Endothelial cell of umbilical vein (primary cell): Measurements from ENCODE around the gene CAND1. TPM values are rescaled to one million over a fixed set of nuclear protein-coding genes. Genes with fewer than 3 reads are reported as not detected.

Experiments used
- BruUV-seq: library from RNA; stranded (reverse); fragments of 400-500 nt; replicated peaks from 2 replicates; lab custom pipeline; 2021; lab: Mats Ljungman, UMichigan
- CTCF ChIA-PET: fragments of 300-600, 350-600 bp; sonication (Branson Sonifier 250); formaldehyde crosslinking; loops from one replicate; lab custom pipeline; 2021; ENCODE audit warnings: antibody characterized with exemption, inconsistent platforms; lab: Charles Lee
- POLR2A ChIA-PET: fragments of 300-600, 350-600 bp; sonication (Branson Sonifier 250); formaldehyde crosslinking; loops from one replicate; lab custom pipeline; 2021; ENCODE audit warnings: antibody characterized with exemption, inconsistent platforms; lab: Charles Lee
- DNase-seq: peaks from one replicate; pipeline ENCODE4 v3.0.0-alpha.2; 2011; ENCODE audit warnings: low read depth, low spot score
- FAIRE-seq: peaks from 2 replicates; lab custom pipeline; 2011; peaks lifted over from hg19 to GRCh38; lab: Jason Lieb, UNC
- H2AFZ ChIP-seq: 2 replicates; pipeline ENCODE4 v1.6.0; 2012; ENCODE audit warnings: low read depth, low read length, control low read depth, inconsistent platforms
- H3K27ac ChIP-seq: 2 replicates; pipeline ENCODE4 v1.5.1; 2011; ENCODE audit warnings: low read depth, mild to moderate bottlenecking, control low read depth, low read length, moderate library complexity; ENCODE audit not compliant: insufficient read depth
- H3K27me3 ChIP-seq, 2 experiments: 2 replicates each; pipeline versions ENCODE4 v1.6.0 to v1.6.1; 2011; ENCODE audit warnings: low read length in 2 of 2, mixed read lengths in 1 of 2; ENCODE audit not compliant: control insufficient read depth in 2 of 2, insufficient read depth in 2 of 2
- H3K36me3 ChIP-seq, 2 experiments: 2 replicates in 1 of 2; 3 replicates in 1 of 2; pipeline ENCODE4 v1.5.1; 2011; ENCODE audit warnings: low read length in 2 of 2, mild to moderate bottlenecking in 1 of 2, moderate library complexity in 1 of 2; ENCODE audit not compliant: control insufficient read depth in 2 of 2, insufficient read depth in 2 of 2; ENCODE audit errors: extremely low read depth in 1 of 2
- H3K4me1 ChIP-seq: 3 replicates; pipeline ENCODE4 v1.5.1; 2011; ENCODE audit warnings: mild to moderate bottlenecking, low read length; ENCODE audit not compliant: control insufficient read depth, insufficient read depth; ENCODE audit errors: extremely low read depth
- H3K4me2 ChIP-seq: 2 replicates; pipeline ENCODE4 v1.6.1; 2011; ENCODE audit warnings: low read length, control low read depth, mixed read lengths; ENCODE audit not compliant: insufficient read depth
- H3K4me3 ChIP-seq, 3 experiments: fragments of 200-600 bp in 1 of 3; sonication (generic), shearing (Covaris generic) in 1 of 3; replicated peaks in 1 of 3; 2 replicates each; pipeline ENCODE4 v1.5.1; 2011 to 2016; ENCODE audit warnings: control low read depth in 3 of 3, low read length in 3 of 3, mild to moderate bottlenecking in 2 of 3, inconsistent platforms in 1 of 3, low read depth in 1 of 3, moderate library complexity in 1 of 3; ENCODE audit not compliant: insufficient read depth in 1 of 3
- H3K79me2 ChIP-seq: 2 replicates; pipeline ENCODE4 v1.6.0; 2012; ENCODE audit warnings: low read length, inconsistent platforms; ENCODE audit not compliant: control insufficient read depth, insufficient read depth
- H3K9ac ChIP-seq: replicated peaks from 2 replicates; pipeline ENCODE3; 2011; ENCODE audit warnings: low read length, control low read depth; ENCODE audit not compliant: insufficient read depth; ENCODE audit errors: extremely low read depth
- H3K9me1 ChIP-seq: replicated peaks from 3 replicates; pipeline ENCODE4 v1.6.0; 2011; ENCODE audit warnings: mild to moderate bottlenecking, low read length; ENCODE audit not compliant: control insufficient read depth, insufficient read depth; ENCODE audit errors: extremely low read depth
- H3K9me3 ChIP-seq: replicated peaks from 2 replicates; pipeline ENCODE4 v1.5.1; 2012; ENCODE audit warnings: low read length, inconsistent platforms; ENCODE audit not compliant: control insufficient read depth, insufficient read depth
- H4K20me1 ChIP-seq: replicated peaks from 2 replicates; pipeline ENCODE3; 2011; ENCODE audit warnings: mild to moderate bottlenecking, low read length; ENCODE audit not compliant: control insufficient read depth, insufficient read depth; ENCODE audit errors: extremely low read depth
- EZH2 ChIP-seq: IDR thresholded peaks from 2 replicates; pipeline ENCODE4 v1.6.1; 2012; ENCODE audit warnings: borderline replicate concordance, low read depth, mild to moderate bottlenecking, moderate library complexity, low read length, inconsistent platforms; ENCODE audit not compliant: severe bottlenecking
- FOS ChIP-seq: IDR thresholded peaks from 2 replicates; pipeline ENCODE4 v1.6.1; 2011; ENCODE audit warnings: mild to moderate bottlenecking, low read length, moderate library complexity, borderline replicate concordance; ENCODE audit not compliant: insufficient read depth
- GATA2 ChIP-seq: IDR thresholded peaks from 2 replicates; pipeline ENCODE4 v1.7.0; 2011; ENCODE audit warnings: low read depth, mild to moderate bottlenecking, moderate library complexity, mixed read lengths, low read length; ENCODE audit not compliant: insufficient read length, insufficient read depth
- JUN ChIP-seq: IDR thresholded peaks from 2 replicates; pipeline ENCODE4 v1.6.1; 2011; ENCODE audit warnings: borderline replicate concordance, low read depth; ENCODE audit not compliant: insufficient read length, insufficient read depth
- MYC ChIP-seq: IDR thresholded peaks from one replicate; pipeline ENCODE4 v1.6.1; 2011; ENCODE audit warnings: mild to moderate bottlenecking, low read depth, low read length
- POLR2A ChIP-seq: IDR thresholded peaks from 2 replicates; pipeline ENCODE4 v1.6.1; 2012; ENCODE audit warnings: low read depth, mild to moderate bottlenecking, control low read depth, low read length
- POLR2AphosphoS5 ChIP-seq: IDR thresholded peaks from 2 replicates; pipeline ENCODE4 v1.6.1; 2012; ENCODE audit warnings: low read depth, mild to moderate bottlenecking, control low read depth, low read length, moderate library complexity; ENCODE audit not compliant: insufficient read depth
- dilution Hi-C: fragments of 300-500 bp; cut with MboI; formaldehyde crosslinking; loops from one replicate; pipeline ENCODE4 v1.15.0; 2019; ENCODE audit warnings: low sequenced_read_pairs; ENCODE audit not compliant: extremely low pct_ligation_motif_present
- intact Hi-C: fragments of 100-400 bp; cut with micrococcal nuclease; formaldehyde crosslinking; loops from one replicate; pipeline ENCODE4 v1.10.0; 2022
- polyA plus RNA-seq, 4 experiments: library from polyadenylated mRNA; depleted of rRNA in 3 of 4; stranded (reverse) in 3 of 4; unstranded in 1 of 4; fragments of >200 nt; gene quantifications; 2 replicates each; pipeline versions ENCODE4 v1.2.1 to v1.2.3, GENCODE V29; 2011 to 2012; ENCODE audit warnings: missing spikeins in 1 of 4
- total RNA-seq: library from RNA; stranded (reverse); gene quantifications from 2 replicates; pipeline ENCODE4 v1.2.3, GENCODE V29; 2021
- TF ChIP-seq, protein P1 (sequence below), 2 donors: IDR thresholded peaks; 1 replicate in 1 of 2; 2 replicates in 1 of 2; pipeline ENCODE4 v1.5.1; 2011; ENCODE audit warnings: low read length in 2 of 2, mild to moderate bottlenecking in 2 of 2, moderate library complexity in 2 of 2, control low read depth in 1 of 2, inconsistent platforms in 1 of 2, low read depth in 1 of 2; ENCODE audit not compliant: insufficient read depth in 1 of 2; ENCODE audit errors: extremely low read depth in 1 of 2
- TF ChIP-seq, protein P2 (sequence below): IDR thresholded peaks from 2 replicates; pipeline ENCODE4 v1.6.1; 2011; ENCODE audit not compliant: insufficient read depth, insufficient read length

CAND1 gene
- total and polyA plus RNA-seq, 2 donors (not counting 3 experiments of a cell fraction or from before 2014, with no cell fraction given): 28.3 to 128 TPM

DNA sequence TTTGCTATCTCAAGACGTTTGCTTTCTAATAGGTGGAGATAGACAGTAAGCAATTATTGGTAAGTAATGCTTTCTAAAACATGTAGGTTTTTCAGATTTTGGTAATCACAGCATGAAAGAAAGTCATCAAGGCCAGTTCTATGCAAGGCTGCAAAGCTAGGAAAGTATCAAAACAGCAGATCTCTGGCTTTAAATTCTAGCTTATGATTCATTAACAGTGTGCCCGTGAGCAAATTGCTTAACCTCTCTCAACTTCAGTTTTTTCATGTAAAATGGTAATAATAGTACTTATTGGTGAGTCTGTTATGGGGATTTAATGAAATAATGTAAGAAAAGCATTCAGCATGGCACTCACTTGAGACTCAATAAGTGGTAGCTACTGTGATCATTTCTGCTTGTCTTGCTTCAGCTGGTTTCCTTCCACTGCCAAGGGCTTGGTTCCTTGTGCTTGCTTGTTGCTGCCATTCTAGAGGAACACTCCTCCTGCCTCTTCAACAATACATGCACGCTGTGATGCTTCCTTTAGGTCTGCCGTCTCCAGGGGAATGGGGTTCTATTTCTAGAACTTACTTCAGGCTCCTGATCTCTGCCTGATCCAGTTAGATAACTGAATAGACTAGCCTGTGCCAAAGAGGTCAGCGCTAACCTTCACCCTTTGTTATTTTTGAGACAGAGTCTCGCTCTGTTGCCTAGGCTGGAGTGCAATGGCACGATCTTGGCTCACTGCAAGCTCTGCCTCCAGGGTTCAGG, 88.4 kb downstream of the CAND1 start:
- no peaks in the 10 kb centered on the region for H3K4me1 ChIP-seq
- no peak overlapping the region for H3K4me3 ChIP-seq
- intact Hi-C loops (loop anchor here (2.0 to 5.0 kb wide), 2 partner anchors 685 to 865 kb away; no protein-coding TSS in a partner anchor), dilution Hi-C loops (no loop called here)
- H3K9me3 ChIP-seq: no peaks in the 10 kb centered on the region
- no TSS peak for BruUV-seq
- H3K27ac ChIP-seq: no peak overlapping the region
- H3K9me1 ChIP-seq: no peaks in the 10 kb centered on the region
- H3K36me3 ChIP-seq: no peaks in the 10 kb centered on the region
- no peak overlapping the region for H2AFZ ChIP-seq
- no peak overlapping the region for H3K9ac ChIP-seq
- H3K79me2 ChIP-seq: no peaks in the 10 kb centered on the region
- peaks cover 0 to 3% of the 10 kb centered on the region in 2 experiments for H3K27me3 ChIP-seq
- DNase-seq: no peak
- no peak for TF ChIP-seq POLR2A
- TF ChIP-seq JUN: no peak
- no peak for TF ChIP-seq FOS
- CTCF ChIA-PET: interaction anchor here (1.0 to 10.0 kb wide), 5 partner anchors 12 to 960 kb away, joined by 4 to 573 read pairs (median 6); no protein-coding TSS in a partner anchor
- no peak overlapping the region for H3K4me2 ChIP-seq
- H4K20me1 ChIP-seq: no peaks in the 10 kb centered on the region
- FAIRE-seq: no peak
- POLR2A ChIA-PET: no interaction called here

DNA sequence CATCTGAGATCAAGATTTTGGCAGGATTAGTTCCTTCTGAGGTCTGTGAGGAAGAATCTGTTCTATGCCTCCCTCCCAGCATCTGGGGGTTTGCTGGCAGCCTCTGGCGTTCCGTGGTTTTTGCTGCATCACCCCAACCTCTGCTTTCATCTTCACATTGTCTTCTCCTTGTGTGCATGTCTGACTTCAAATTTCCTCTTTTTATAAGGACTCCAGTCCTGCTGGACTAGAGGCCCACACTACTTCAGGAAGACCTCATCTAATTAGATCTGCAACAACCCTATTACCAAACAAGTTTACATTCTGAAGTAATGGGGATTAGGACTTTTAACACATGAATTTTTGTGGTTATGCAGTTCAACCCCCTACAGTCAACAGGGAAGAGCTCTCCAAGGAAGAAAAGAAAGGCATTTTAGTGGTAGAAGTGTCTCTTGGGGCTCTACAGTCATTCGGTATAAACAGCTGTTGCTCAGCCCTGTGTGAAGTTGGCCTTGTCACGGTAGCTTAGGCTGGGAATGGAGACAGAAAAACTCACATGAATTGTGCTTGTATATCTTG, 89.7 kb downstream of the CAND1 start:
- dilution Hi-C loops: no loop called here
- no peak overlapping the region for H3K4me2 ChIP-seq
- no peaks in the 10 kb centered on the region for H3K79me2 ChIP-seq
- CTCF ChIA-PET: interaction anchor here (1.6 to 10.0 kb wide), 3 partner anchors 13 to 582 kb away, joined by 5 to 573 read pairs (median 17); no protein-coding TSS in a partner anchor
- POLR2A ChIA-PET: no interaction called here
- H3K27ac ChIP-seq: no peak overlapping the region
- H3K36me3 ChIP-seq: no peaks in the 10 kb centered on the region
- no peaks in the 10 kb centered on the region for H3K9me1 ChIP-seq
- no peaks in the 10 kb centered on the region for H3K9me3 ChIP-seq
- intact Hi-C loops: loop anchor here (5.0 kb wide), 1 partner anchor 683 kb away; no protein-coding TSS in a partner anchor
- H3K9ac ChIP-seq: no peak overlapping the region
- no peak overlapping the region for H3K4me3 ChIP-seq
- H2AFZ ChIP-seq: no peak overlapping the region
- DNase-seq: no peak
- BruUV-seq: no TSS peak
- H3K4me1 ChIP-seq: no peaks in the 10 kb centered on the region
- H4K20me1 ChIP-seq: no peaks in the 10 kb centered on the region
- H3K27me3 ChIP-seq: peaks cover 0 to 3% of the 10 kb centered on the region in 2 experiments
- no peak for TF ChIP-seq MYC
- TF ChIP-seq, protein P1, sequence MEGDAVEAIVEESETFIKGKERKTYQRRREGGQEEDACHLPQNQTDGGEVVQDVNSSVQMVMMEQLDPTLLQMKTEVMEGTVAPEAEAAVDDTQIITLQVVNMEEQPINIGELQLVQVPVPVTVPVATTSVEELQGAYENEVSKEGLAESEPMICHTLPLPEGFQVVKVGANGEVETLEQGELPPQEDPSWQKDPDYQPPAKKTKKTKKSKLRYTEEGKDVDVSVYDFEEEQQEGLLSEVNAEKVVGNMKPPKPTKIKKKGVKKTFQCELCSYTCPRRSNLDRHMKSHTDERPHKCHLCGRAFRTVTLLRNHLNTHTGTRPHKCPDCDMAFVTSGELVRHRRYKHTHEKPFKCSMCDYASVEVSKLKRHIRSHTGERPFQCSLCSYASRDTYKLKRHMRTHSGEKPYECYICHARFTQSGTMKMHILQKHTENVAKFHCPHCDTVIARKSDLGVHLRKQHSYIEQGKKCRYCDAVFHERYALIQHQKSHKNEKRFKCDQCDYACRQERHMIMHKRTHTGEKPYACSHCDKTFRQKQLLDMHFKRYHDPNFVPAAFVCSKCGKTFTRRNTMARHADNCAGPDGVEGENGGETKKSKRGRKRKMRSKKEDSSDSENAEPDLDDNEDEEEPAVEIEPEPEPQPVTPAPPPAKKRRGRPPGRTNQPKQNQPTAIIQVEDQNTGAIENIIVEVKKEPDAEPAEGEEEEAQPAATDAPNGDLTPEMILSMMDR (IDR thresholded peaks at IDR 0.05; ENCODE audit: extremely low read depth in 1 of 2, insufficient read depth in 1 of 2, low read depth in 1 of 2, low read length in 2 of 2): no peak
- TF ChIP-seq POLR2AphosphoS5: no peak
- no peak for TF ChIP-seq GATA2
- TF ChIP-seq, protein P2, sequence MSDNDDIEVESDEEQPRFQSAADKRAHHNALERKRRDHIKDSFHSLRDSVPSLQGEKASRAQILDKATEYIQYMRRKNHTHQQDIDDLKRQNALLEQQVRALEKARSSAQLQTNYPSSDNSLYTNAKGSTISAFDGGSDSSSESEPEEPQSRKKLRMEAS: no peak
- TF ChIP-seq FOS: no peak
- no peak for TF ChIP-seq POLR2A
- no peak for TF ChIP-seq EZH2
- no peak for TF ChIP-seq JUN
- FAIRE-seq: no peak
